Measurements from ENCODE around the gene CIAO2A. TPM values are rescaled to one million over a fixed set of nuclear protein-coding genes. Genes with fewer than 3 reads are reported as not detected.
A peak's percentile ranks its signal among the peaks of the same experiment; 100 is the strongest.
"Not testable (repeated sequence)": the region's sequence is repeated elsewhere in the genome, so short reads cannot be mapped to it uniquely, and the experiment has no call there.

CIAO2A gene
- total and polyA plus RNA-seq, 4 donors = 23.2 to 81.9 (median 25.8) TPM

DNA sequence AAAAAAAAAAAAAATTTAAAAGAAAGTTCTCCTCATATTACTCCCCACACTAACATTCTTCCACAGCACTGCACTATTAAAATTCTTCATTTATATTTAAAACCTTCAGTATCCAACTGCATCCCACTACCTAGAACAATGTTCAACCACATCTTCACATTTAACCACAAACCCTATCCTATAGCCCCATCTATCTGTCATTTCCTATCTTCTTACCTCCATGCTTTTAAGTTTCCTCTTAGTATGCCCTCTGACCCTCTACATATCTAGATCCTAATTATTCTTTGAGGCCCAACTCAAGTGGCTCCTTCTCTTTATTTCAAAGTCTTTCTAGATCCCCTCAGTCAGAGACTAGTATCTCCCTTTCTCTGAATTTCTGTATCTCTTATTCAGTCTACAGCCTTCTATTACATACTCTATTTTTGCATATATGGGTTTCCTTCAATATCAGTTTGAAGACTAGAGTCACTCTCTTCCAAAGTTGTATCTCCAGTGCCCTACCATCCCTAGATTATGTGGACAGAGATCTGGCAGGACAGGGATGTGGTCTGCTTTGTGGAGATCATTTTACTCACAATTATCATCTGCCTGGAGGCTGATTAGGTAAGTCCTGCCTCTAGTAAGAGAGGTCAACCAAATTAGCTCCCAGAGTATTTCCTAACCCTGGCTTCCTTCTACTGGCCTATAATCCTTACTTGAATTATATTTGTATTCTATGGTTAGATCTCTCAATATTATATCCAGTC lies 1.4 kb downstream of the CIAO2A start:
- Histone ChIP-seq H3K9me3 (ENCODE audit: control insufficient read depth, low read length) (no peaks in the 10 kb centered on the region), H3K27ac (ENCODE audit: low read depth in 1 of 2, low read length in 2 of 2) (no peak overlapping the region), H3K4me1 (ENCODE audit: control insufficient read depth in 1 of 2, insufficient read depth in 2 of 2, low read length in 2 of 2) (no peaks in the 10 kb centered on the region), H3K36me3 (ENCODE audit: control insufficient read depth in 1 of 2, insufficient read depth in 2 of 2, low read length in 1 of 2) (peaks cover 0 to 2% of the 10 kb centered on the region in 2 donors), H3K27me3 (ENCODE audit: control insufficient read depth in 1 of 2, insufficient read depth in 2 of 2, low read length in 1 of 2) (no peaks in the 10 kb centered on the region), H3K4me3 (ENCODE audit: low read length in 2 of 2) (no peak overlapping the region)
- intact Hi-C loops (cut with DNase I) = loop anchor here in 1 of 2 donors (5.0 kb wide), 1 partner anchor 70 kb away; the partner anchor contains the start of gene PPIB
- DNase-seq (no peak), ATAC-seq (ENCODE audit: low FRiP score) (no peak)

DNA sequence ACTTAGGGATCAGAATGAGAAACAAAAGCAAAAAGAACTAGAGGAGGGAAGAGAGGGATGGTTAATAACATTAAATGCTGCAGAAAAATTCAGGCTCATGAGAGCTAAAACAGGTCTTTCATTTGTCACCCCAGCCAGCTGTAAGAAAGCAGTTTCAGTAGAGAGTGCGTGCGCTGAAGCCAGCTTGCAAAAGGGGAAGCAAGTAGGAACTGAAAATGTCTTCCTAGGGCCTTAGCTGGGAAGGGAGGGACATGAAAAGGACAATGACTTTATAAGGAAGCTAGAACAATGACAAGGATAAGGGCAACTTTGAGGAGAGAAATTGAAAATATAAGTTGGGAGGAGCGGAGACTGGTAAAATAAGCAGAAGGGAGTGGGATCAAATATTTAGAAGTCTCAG lies 3.1 kb downstream of the CIAO2A start:
- Histone ChIP-seq H3K27me3 (ENCODE audit: control insufficient read depth in 1 of 2, insufficient read depth in 2 of 2, low read length in 1 of 2) (no peaks in the 10 kb centered on the region), H3K9me3 (ENCODE audit: control insufficient read depth, low read length) (no peaks in the 10 kb centered on the region), H3K4me3 (ENCODE audit: low read length in 2 of 2) (no peak overlapping the region), H3K36me3 (ENCODE audit: control insufficient read depth in 1 of 2, insufficient read depth in 2 of 2, low read length in 1 of 2) (peaks cover 0 to 2% of the 10 kb centered on the region in 2 donors), H3K4me1 (ENCODE audit: control insufficient read depth in 1 of 2, insufficient read depth in 2 of 2, low read length in 2 of 2) (no peaks in the 10 kb centered on the region), H3K27ac (ENCODE audit: low read depth in 1 of 2, low read length in 2 of 2) (no peak overlapping the region)
- intact Hi-C loops (cut with DNase I) = loop anchor here in 1 of 2 donors (5.0 kb wide), 1 partner anchor 72 kb away; the partner anchor contains the start of gene PPIB
- WGBS, 2 donors = 73 to 80% methylated on average over 3 of the region's 3 CpGs
- DNase-seq = peak in 1 of 2 donors; percentile 58
- no peak for ATAC-seq (ENCODE audit: low FRiP score)

DNA sequence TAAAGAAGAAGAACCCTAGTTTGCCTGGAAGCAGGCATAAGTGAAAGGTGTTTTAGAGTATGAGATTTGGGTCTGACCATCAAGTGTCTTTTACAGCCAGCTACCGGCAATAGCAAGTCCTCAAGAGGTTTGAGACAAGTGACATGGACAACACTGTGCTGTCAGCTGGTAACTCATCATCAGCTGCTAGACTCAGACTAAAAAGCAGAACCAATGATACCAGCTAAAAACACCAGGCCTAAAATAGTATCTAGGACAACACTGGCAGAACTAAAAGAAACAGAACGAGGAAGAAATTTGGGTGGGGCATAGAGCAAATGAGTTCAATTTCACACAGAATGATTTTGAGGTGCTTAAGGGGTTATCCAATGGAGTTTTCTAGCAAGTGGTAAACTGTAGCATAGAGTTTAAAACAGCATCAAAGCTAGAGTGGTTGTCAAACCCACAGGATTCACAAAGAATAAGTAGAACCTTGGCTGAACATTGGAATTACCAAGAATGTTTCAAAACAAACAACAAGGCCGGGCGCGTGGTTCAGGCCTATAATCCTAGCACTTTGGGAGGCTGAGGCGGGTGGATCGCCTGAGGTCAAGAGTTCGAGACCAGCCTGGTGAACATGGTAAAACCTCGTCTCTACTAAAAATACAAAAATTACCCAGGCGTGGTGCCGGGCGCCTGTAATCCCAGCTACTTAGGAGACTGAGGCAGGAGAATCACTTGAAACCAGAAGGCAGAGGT lies 3.9 kb downstream of the CIAO2A start:
- Histone ChIP-seq H3K27me3 (ENCODE audit: control insufficient read depth in 1 of 2, insufficient read depth in 2 of 2, low read length in 1 of 2) (no peaks in the 10 kb centered on the region), H3K36me3 (ENCODE audit: control insufficient read depth in 1 of 2, insufficient read depth in 2 of 2, low read length in 1 of 2) (peaks cover 0 to 2% of the 10 kb centered on the region in 2 donors), H3K27ac (ENCODE audit: low read depth in 1 of 2, low read length in 2 of 2) (no peak overlapping the region), H3K4me1 (ENCODE audit: control insufficient read depth in 1 of 2, insufficient read depth in 2 of 2, low read length in 2 of 2) (no peaks in the 10 kb centered on the region), H3K9me3 (ENCODE audit: control insufficient read depth, low read length) (no peaks in the 10 kb centered on the region), H3K4me3 (ENCODE audit: low read length in 2 of 2) (no peak overlapping the region)
- WGBS, 2 donors = 77 to 78% methylated on average over 12 of the region's 12 CpGs
- ATAC-seq (ENCODE audit: low FRiP score) (no peak), DNase-seq (no peak)
- intact Hi-C loops (cut with DNase I) = loop anchor here in 1 of 2 donors (5.0 kb wide), 1 partner anchor 73 kb away; the partner anchor contains the start of gene PPIB

- intact Hi-C loops (cut with DNase I) = no loop called here
- no peak overlapping the region for H3K27ac ChIP-seq (ENCODE audit: low read depth in 1 of 2, low read length in 2 of 2)
- no peak overlapping the region for H3K4me3 ChIP-seq (ENCODE audit: low read length in 2 of 2)
- ATAC-seq (ENCODE audit: low FRiP score) = no peak
- 82 to 84% methylated on average over 3 of the region's 3 CpGs for WGBS, 2 donors
- no peaks in the 10 kb centered on the region for H3K27me3 ChIP-seq (ENCODE audit: control insufficient read depth in 1 of 2, insufficient read depth in 2 of 2, low read length in 1 of 2)
- peaks cover 0 to 2% of the 10 kb centered on the region in 2 donors for H3K36me3 ChIP-seq (ENCODE audit: control insufficient read depth in 1 of 2, insufficient read depth in 2 of 2, low read length in 1 of 2)
- DNase-seq = no peak
- H3K9me3 ChIP-seq (ENCODE audit: control insufficient read depth, low read length) = no peaks in the 10 kb centered on the region
- no peaks in the 10 kb centered on the region for H3K4me1 ChIP-seq (ENCODE audit: control insufficient read depth in 1 of 2, insufficient read depth in 2 of 2, low read length in 2 of 2)
Measured at GRCh38 chr15:64082757-64083156, 10.9 kb downstream of the CIAO2A start.

- ATAC-seq (ENCODE audit: low FRiP score); H3K27me3 ChIP-seq (ENCODE audit: control insufficient read depth in 1 of 2, insufficient read depth in 2 of 2, low read length in 1 of 2); H3K4me3 ChIP-seq (ENCODE audit: low read length in 2 of 2); H3K4me1 ChIP-seq (ENCODE audit: control insufficient read depth in 1 of 2, insufficient read depth in 2 of 2, low read length in 2 of 2); H3K9me3 ChIP-seq (ENCODE audit: control insufficient read depth, low read length); intact Hi-C loops (cut with DNase I); H3K36me3 ChIP-seq (ENCODE audit: control insufficient read depth in 1 of 2, insufficient read depth in 2 of 2, low read length in 1 of 2); H3K27ac ChIP-seq (ENCODE audit: low read depth in 1 of 2, low read length in 2 of 2); DNase-seq: not testable (repeated sequence)
- WGBS, 2 donors = 95 to 98% methylated on average over 2 of the region's 2 CpGs
Measured at GRCh38 chr15:64073496-64073895, 20.1 kb downstream of the CIAO2A start.

GRCh38 chr15:64072812-64073211 lies 20.8 kb downstream of the CIAO2A start:
- no peaks in the 10 kb centered on the region for H3K27me3 ChIP-seq (ENCODE audit: control insufficient read depth in 1 of 2, insufficient read depth in 2 of 2, low read length in 1 of 2)
- H3K36me3 ChIP-seq (ENCODE audit: control insufficient read depth in 1 of 2, insufficient read depth in 2 of 2, low read length in 1 of 2) = peaks cover 0 to 2% of the 10 kb centered on the region in 2 donors
- no peak for DNase-seq
- no peak overlapping the region for H3K4me3 ChIP-seq (ENCODE audit: low read length in 2 of 2)
- intact Hi-C loops (cut with DNase I) = no loop called here
- H3K27ac ChIP-seq (ENCODE audit: low read depth in 1 of 2, low read length in 2 of 2) = no peak overlapping the region
- no peaks in the 10 kb centered on the region for H3K4me1 ChIP-seq (ENCODE audit: control insufficient read depth in 1 of 2, insufficient read depth in 2 of 2, low read length in 2 of 2)
- 93 to 100% methylated on average over 2 of the region's 2 CpGs for WGBS, 2 donors
- no peaks in the 10 kb centered on the region for H3K9me3 ChIP-seq (ENCODE audit: control insufficient read depth, low read length)
- no peak for ATAC-seq (ENCODE audit: low FRiP score)

DNA sequence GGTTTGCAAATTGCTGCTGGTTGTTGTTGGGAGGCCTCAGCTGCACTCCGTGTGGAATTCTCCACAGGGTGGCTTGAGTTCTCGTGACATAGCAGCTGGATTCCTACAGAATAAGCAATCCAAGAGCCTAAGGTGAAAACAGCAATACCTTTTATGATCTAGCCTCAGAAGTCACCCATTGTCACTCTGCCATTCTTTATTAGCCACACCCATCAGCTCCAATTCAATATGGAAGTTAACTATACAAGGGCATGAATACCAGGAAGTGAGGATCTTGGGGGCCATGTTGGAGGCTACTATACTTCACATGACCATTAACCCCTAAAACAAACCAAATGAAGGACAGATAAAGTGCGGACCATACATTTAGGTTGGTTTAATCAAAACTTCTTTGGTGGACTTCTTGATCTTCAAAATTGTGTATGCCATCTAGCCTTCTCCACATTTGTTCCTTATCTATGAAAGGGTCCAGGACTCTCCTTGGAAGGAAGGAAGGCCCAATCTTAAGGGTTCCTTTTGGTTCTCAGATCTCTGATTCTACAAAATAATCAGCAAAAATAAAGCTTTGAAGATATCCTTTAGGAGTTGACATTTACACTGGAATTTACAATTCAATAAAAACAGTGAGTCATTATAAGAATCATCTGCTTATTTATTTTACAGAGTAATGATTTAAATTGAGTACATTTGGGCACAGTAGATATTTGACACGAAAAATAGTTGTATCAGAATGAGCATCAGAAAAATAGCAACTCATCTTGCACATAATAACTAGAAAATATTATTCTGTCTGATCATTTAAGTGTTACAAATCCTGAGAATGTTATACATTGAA lies 21.5 kb downstream of the CIAO2A start:
- H3K9me3 ChIP-seq (ENCODE audit: control insufficient read depth, low read length) = no peaks in the 10 kb centered on the region

More for the DNA sequence above, 21.5 kb downstream of the CIAO2A start:
- no peaks in the 10 kb centered on the region for H3K4me1 ChIP-seq (ENCODE audit: control insufficient read depth in 1 of 2, insufficient read depth in 2 of 2, low read length in 2 of 2)
- H3K27me3 ChIP-seq (ENCODE audit: control insufficient read depth in 1 of 2, insufficient read depth in 2 of 2, low read length in 1 of 2) = no peaks in the 10 kb centered on the region
- ATAC-seq (ENCODE audit: low FRiP score) = no peak
- no peak for DNase-seq
- H3K36me3 ChIP-seq (ENCODE audit: control insufficient read depth in 1 of 2, insufficient read depth in 2 of 2, low read length in 1 of 2) = peaks cover 0 to 2% of the 10 kb centered on the region in 2 donors
- peak overlapping the region in 1 of 2 donors; percentile 47 for H3K27ac ChIP-seq (ENCODE audit: low read depth in 1 of 2, low read length in 2 of 2)
- intact Hi-C loops (cut with DNase I) = no loop called here
- no peak overlapping the region for H3K4me3 ChIP-seq (ENCODE audit: low read length in 2 of 2)
- 89 to 91% methylated on average over 4 of the region's 4 CpGs for WGBS, 2 donors
